Measurements from ENCODE around the gene GRK3. TPM values are rescaled to one million over a fixed set of nuclear protein-coding genes. Genes with fewer than 3 reads are reported as not detected.

Gene GRK3
- total RNA-seq, 4 donors from 2014 or later: 17.2 to 45.1 (median 27.1) TPM

DNA sequence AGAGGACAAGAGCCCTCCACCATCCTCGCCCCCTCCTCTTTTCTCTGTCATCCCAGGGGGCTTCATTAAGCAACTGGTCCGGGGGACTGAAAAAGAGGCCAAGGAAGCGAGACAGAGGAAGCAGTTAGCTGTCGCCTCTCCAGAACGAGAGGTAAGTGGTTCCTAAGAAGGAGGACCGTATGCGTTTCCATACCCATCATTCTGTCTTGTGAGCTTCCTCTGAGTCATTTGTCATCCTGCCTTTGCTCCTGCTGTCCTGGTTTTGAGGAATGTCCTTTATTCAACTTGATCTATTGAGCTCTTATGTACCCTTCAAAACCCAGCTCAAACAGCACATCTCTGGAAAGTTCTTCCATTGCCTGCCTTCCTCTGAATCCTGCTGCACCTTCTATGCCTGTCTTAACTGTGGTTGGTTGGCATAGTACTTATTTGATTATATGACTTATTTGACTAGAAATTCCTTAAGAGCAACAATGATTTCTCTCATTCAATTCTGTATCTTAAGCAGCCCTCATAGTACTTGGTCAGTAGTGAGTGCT is 198.8 kb downstream of the GRK3 start:
- no peak for ATAC-seq (ENCODE audit: low FRiP score)
- no peak for DNase-seq (ENCODE audit: low spot score)
- TF ChIP-seq, protein P1, sequence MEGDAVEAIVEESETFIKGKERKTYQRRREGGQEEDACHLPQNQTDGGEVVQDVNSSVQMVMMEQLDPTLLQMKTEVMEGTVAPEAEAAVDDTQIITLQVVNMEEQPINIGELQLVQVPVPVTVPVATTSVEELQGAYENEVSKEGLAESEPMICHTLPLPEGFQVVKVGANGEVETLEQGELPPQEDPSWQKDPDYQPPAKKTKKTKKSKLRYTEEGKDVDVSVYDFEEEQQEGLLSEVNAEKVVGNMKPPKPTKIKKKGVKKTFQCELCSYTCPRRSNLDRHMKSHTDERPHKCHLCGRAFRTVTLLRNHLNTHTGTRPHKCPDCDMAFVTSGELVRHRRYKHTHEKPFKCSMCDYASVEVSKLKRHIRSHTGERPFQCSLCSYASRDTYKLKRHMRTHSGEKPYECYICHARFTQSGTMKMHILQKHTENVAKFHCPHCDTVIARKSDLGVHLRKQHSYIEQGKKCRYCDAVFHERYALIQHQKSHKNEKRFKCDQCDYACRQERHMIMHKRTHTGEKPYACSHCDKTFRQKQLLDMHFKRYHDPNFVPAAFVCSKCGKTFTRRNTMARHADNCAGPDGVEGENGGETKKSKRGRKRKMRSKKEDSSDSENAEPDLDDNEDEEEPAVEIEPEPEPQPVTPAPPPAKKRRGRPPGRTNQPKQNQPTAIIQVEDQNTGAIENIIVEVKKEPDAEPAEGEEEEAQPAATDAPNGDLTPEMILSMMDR (IDR thresholded peaks at IDR 0.05): no peak

DNA sequence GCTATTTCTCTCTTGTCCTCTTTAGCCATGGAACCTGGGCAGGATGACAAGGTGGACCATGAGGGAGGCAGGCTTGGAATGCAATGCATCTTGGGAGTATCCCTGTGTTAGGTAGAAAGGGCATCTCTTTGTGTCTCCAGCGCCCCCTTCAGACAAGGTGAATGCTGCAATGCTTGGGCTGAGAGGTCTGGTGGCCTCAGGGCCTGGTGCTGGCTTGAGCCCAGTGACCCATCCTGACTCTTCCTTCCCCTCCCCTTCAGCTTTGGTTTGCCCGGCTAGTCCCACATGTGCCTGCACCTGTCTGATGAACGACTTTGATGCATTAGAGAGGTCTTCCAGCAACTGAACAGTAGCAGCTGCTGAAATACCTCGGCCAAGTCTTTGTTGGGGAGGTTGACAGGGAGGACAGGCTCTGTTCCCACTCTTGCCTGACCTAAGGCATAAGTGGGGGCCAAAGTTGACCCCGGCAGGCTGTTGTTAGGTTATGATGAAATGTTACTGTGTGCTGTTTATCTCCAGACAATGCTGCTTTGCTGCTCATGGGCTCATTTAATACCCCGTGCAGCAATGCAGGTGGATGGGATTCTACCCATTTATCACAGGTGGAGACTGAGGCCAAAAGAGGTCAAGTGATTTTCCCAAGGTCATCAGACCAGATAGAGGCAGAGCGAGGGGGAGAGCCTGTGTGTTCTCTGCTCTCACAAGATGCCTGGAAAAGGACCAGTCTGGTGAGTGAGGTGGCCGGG is 200.0 kb downstream of the GRK3 start:
- no peak for DNase-seq (ENCODE audit: low spot score)
- no peak for ATAC-seq (ENCODE audit: low FRiP score)
- TF ChIP-seq, protein P1 (IDR thresholded peaks at IDR 0.05): no peak

DNA sequence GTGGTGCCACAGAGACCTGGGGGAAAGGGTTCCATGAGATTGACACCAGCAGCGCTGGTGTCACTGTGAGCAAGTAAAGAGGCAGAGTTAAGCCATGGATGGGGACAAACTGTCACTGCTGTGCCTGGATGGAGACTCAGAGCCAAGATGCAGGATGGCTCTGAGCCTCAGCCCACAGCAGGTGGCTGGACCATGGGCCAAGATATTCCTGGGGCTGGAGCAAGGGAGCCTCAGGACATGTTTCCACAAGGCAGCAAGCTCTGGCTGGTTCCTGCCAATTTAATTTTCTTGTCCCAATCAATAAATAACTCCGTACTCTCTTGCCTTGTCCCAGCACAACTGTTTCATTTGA is 200.5 kb downstream of the GRK3 start:
- no peak for DNase-seq (ENCODE audit: low spot score)
- TF ChIP-seq, protein P1 (IDR thresholded peaks at IDR 0.05): no peak
- ATAC-seq (ENCODE audit: low FRiP score): no peak

DNA sequence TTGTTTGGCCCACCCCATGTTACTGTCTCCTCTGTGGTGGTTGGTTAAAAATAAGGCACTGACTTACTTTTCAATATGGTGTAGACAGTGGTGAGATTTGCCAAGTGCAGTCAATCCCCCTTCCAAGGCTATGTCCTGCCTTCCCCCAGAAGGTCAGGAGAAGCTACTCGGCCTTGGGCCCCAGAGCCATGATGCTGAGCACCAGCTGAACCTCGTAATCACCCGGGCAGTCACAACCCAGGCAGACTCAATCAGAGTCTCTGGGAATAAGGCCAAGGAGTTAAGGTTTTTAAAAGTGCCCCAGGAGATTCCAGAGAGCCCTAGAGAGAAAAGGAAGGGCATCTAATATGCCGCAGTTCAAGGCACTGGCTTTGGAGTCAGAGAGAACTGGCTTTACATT is 201.3 kb downstream of the GRK3 start:
- no peak for ATAC-seq (ENCODE audit: low FRiP score)
- TF ChIP-seq, protein P1 (IDR thresholded peaks at IDR 0.05): no peak
- no peak for DNase-seq (ENCODE audit: low spot score)

DNA sequence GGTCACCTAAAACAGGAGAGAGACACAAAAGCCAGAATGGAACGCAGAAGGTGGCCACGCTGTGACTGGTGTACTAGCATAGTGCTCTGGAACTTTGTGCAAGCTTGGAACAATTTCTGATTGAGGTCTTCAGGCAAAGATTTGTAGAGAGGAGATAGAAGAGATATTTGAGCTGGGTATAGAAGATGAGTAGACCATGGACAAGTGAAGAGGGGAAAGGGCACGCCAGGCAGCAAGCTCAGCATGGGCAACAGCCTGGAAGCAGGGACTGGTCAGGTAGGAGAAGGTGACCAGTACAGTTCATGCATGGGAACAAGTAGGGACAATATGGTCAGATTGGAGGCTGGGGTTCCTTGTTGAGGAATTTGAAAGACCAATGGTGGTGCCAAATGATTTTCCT is 201.9 kb downstream of the GRK3 start:
- no peak for ATAC-seq (ENCODE audit: low FRiP score)
- TF ChIP-seq, protein P1 (IDR thresholded peaks at IDR 0.05): no peak
- DNase-seq (ENCODE audit: low spot score): no peak

DNA sequence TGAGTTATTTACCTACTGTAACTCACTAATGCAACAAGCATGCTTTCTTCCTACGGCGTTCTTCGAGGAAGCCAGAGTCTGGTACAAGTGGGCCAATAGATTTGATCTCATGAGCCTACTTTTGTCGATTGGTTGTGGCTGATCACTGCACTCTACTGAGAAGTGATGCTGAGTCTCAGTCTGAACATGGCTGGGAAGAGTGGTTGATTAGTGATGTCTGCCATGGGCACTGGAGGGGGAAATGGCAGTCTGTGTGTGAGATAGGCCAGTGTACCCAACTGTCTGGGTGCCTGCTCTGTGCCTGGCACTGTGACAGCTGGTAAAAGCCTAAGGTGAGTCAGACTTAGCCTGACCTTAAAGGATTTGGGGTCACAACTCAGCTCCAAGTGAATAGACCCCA is 205.9 kb downstream of the GRK3 start:
- ATAC-seq (ENCODE audit: low FRiP score) (no peak), DNase-seq (ENCODE audit: low spot score) (no peak)
- TF ChIP-seq, protein P1 (IDR thresholded peaks at IDR 0.05): no peak

DNA sequence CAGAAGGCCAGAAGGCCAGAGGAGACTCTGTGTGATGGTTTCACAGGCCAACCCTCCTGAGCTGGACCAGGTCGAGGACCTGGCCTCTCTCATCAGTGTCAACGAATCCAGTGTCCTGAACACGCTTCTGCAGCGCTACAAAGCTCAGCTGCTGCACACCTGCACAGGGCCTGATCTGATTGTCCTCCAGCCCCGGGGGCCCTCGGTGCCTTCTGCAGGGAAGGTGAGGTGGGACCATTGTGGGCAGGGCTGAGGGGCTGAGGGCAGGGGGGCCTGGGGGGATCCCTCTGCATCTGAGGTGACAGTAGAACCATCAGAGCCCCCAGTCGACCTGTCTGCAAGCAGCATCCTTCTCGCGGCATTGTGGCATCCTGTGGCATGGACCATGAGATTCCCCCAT is 207.8 kb downstream of the GRK3 start:
- TF ChIP-seq, protein P1 (IDR thresholded peaks at IDR 0.05): no peak
- DNase-seq (ENCODE audit: low spot score): no peak
- ATAC-seq (ENCODE audit: low FRiP score): no peak

Data from omental fat pad (tissue), 4 donors.